Omental fat pad (tissue), 4 donors: ENCODE data around the gene TMEM212. TPM values are rescaled to one million over a fixed set of nuclear protein-coding genes. Genes with fewer than 3 reads are reported as not detected.

Source experiments
- ATAC-seq: fragments of 150-250 bp; one replicate; pipeline ENCODE4 v1.9.1; 2016; ENCODE audit warnings: mild to moderate bottlenecking, moderate library complexity; ENCODE audit not compliant: low FRiP score
- DNase-seq: peaks from one replicate; pipeline ENCODE4 v3.0.0-alpha.2; 2019; ENCODE audit warnings: low spot score
- total RNA-seq, 4 donors: library from RNA; depleted of rRNA; stranded (reverse); fragments of >200 nt; gene quantifications; one replicate each; pipeline ENCODE4 v1.1.0, GENCODE V29; 2016
- TF ChIP-seq, protein P1 (sequence below), 3 donors: fragments of 450-650 bp; IDR thresholded peaks; one replicate each; pipeline ENCODE4 v1.5.1; 2016 to 2017; ENCODE audit warnings: antibody characterized with exemption in 3 of 3, mild to moderate bottlenecking in 3 of 3, moderate library complexity in 2 of 3

The TMEM212 gene
- total RNA-seq, 4 donors from 2014 or later = not detected

DNA sequence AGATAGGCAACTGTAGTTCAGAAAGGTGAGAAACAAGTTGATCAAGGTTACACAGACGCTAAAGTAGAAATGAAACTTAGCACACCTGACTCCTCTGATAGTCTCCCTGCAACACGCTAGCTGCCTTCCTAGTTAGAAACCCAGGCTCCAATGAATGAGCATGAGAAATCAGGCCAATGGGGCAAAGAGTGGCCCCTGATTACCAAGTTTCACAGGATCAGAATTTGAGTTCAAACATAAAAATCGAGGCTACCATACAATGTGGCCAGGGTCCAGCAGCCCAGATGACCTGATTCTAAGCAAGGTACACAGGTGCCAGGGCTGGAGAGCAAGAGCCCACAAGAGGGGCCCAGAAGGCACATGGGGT is 40.6 kb upstream of the TMEM212 start:
- TF ChIP-seq, protein P1, sequence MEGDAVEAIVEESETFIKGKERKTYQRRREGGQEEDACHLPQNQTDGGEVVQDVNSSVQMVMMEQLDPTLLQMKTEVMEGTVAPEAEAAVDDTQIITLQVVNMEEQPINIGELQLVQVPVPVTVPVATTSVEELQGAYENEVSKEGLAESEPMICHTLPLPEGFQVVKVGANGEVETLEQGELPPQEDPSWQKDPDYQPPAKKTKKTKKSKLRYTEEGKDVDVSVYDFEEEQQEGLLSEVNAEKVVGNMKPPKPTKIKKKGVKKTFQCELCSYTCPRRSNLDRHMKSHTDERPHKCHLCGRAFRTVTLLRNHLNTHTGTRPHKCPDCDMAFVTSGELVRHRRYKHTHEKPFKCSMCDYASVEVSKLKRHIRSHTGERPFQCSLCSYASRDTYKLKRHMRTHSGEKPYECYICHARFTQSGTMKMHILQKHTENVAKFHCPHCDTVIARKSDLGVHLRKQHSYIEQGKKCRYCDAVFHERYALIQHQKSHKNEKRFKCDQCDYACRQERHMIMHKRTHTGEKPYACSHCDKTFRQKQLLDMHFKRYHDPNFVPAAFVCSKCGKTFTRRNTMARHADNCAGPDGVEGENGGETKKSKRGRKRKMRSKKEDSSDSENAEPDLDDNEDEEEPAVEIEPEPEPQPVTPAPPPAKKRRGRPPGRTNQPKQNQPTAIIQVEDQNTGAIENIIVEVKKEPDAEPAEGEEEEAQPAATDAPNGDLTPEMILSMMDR (IDR thresholded peaks at IDR 0.05) = no peak
- DNase-seq = no peak
- ATAC-seq = no peak

DNA sequence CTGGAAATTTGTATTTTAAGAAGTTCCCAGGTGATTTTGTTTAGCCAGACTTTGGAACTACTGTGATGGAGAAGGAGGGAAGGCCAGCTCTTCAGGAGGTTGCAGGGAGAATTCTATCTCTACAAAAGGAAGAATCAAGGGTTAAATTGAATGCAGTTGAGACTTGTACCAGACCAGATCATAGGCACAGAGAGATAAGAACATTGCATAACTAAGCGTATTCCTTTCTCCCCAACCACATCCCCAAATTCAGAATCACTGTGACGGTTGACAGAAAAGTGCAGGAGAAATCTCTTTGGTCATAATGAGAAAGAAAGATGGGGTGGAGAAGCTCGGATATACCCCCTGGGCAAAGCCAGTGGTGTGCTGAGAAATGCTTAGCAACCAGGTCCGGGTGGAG is 40.1 kb upstream of the TMEM212 start:
- ATAC-seq (no peak), DNase-seq (no peak)
- TF ChIP-seq, protein P1 (IDR thresholded peaks at IDR 0.05) = no peak

DNA sequence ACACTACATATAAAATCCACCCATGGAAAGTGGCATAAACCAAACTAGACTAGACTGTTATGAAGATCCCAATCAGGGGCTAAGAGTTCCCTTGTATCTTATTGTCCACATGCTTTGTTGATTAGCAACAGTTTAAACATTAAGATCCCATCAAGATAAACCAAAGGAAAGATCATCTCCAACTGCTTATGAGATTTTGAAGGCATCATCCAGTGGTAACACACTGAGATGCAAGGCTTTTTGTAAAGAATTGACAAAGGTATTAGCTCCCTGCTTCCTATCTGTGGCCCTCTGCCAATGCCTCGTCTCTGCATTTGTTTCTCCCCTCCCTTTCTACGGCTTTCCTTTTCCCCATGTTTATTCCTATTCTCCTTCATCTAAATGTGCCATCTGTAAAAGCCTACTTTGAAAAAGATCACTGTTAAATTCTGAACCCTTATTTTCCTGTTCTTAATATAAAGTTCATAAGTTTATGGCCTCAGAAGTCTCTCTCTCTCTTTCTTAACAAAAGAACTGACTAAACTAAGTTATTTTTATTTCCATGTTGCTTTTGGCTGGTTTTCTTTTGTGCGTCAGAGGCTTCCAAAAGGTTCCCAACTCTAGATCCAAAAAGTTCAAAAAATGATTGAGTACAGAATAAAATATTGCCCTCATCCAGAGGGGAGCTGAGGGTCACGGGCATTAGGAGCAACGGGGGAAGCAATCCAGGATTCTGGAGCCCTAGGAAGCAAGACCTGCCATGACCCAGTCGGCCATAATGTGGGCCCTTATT is 38.3 kb upstream of the TMEM212 start:
- DNase-seq = no peak
- TF ChIP-seq, protein P1 (IDR thresholded peaks at IDR 0.05) = no peak
- ATAC-seq = no peak

DNA sequence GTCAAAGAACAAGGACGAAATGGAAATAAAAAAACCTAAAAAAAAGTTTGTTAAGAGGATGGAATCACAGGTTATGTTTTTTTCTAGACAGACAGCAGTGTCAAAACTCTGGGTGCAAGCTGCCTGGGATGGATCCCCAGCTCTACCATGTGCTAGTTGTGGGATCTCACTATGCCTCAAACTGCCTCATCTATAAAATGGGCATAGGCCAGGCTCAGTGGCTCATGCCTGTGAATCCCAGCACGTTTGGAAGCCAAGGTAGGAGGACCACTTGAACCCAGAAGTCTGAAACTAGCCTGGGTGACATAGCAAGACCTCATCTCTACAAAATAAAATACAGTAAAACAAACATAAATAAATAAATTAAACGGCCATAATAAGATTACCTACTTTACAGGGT is 37.5 kb upstream of the TMEM212 start:
- TF ChIP-seq, protein P1 (IDR thresholded peaks at IDR 0.05) = no peak
- DNase-seq (no peak), ATAC-seq (no peak)

DNA sequence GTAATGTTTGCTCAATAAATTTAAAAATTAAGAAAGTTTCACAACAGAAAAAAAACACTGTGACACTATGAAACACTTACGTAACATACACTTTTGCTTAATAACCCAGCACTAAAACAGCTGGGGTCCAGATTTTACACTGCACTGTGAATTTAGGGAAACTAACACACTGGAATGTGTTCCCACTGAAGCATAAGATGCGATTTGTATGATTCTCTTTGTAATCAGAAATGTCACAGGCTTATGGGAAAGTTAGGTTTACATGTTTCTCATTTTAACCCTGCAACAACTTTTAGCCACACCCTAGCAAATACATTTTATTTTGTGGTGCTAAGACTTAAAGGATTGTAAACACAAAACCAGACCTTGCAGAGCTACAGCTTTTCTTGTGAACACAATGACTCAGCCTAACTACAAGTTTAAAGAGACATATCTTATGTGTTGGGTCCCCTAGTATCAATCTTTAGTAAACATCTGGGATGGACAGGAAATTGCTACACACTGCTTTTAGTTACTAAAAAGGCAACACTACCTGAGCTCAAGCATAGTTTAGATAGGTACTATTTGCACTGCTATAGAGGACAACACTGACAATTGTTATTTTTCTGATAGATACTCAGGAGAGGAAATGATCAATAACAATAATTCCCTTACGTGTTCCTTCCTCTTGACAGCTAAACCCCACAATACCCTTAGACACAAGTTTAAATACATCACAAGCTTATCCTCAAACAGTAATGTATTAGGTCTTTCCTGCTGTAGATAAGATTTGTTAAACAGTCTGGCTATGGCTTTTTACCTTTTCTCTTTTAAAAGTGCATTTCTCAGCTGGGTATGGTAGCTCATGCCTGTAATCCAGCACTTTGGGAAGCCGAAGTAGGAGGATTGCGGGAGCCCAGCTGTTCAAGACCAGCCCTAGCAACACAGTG is 36.7 kb upstream of the TMEM212 start:
- no peak for ATAC-seq
- TF ChIP-seq, protein P1 (IDR thresholded peaks at IDR 0.05) = no peak
- DNase-seq = no peak

DNA sequence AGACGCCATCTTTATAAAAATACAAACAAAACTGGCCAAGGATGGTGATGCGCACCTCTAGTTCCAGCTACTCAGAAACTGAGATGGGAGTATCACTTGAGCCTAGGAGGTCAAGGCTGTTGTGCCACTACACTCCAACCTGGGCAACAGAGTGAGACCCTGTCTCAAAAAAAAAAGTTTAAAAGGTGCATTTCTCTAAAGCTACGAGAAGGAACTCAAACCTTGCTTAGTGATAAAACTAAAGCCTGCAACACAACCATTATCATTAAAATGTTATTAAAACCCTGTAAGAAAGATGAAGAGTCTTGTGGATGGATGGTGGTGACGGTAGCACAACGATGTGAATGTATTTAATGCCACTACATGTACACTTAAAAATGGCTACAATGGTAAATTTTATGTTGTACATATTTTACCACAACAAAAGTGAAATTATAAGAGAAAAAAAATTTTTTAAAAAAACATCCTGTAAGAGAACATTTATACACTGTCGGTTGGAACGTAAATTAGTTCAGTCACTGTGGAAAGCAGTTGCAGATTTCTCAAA is 35.9 kb upstream of the TMEM212 start:
- no peak for DNase-seq
- no peak for ATAC-seq
- TF ChIP-seq, protein P1 (IDR thresholded peaks at IDR 0.05) = no peak
